Osteoblast (primary cell): ENCODE data around the gene ARHGAP35. TPM values are rescaled to one million over a fixed set of nuclear protein-coding genes. Genes with fewer than 3 reads are reported as not detected.

Source experiments
- DNase-seq: peaks from one replicate; pipeline ENCODE4 v3.0.0; 2011; ENCODE audit warnings: low spot score, mixed read lengths; ENCODE audit not compliant: insufficient read length; ENCODE audit errors: missing footprints
- H2AFZ ChIP-seq: 2 replicates; pipeline ENCODE4 v1.6.0; 2011; ENCODE audit warnings: mild to moderate bottlenecking, low read length
- H3K27ac ChIP-seq: 2 replicates; pipeline ENCODE4 v1.5.1; 2011; ENCODE audit warnings: mild to moderate bottlenecking, low read depth, low read length, moderate library complexity
- H3K27me3 ChIP-seq: 2 replicates; pipeline ENCODE4 v1.6.0; 2012; ENCODE audit warnings: mild to moderate bottlenecking, control low read depth, inconsistent platforms, low read length, moderate library complexity; ENCODE audit not compliant: insufficient read depth
- H3K36me3 ChIP-seq: 2 replicates; pipeline ENCODE4 v1.5.1; 2011; ENCODE audit warnings: mild to moderate bottlenecking, low read length, control low read depth, moderate library complexity; ENCODE audit not compliant: insufficient read depth
- H3K4me1 ChIP-seq: 2 replicates; pipeline ENCODE4 v1.5.1; 2011; ENCODE audit warnings: mild to moderate bottlenecking, low read length, control low read depth, moderate library complexity; ENCODE audit not compliant: insufficient read depth
- H3K4me2 ChIP-seq: 2 replicates; pipeline ENCODE4 v1.6.0; 2011; ENCODE audit warnings: mild to moderate bottlenecking, low read length; ENCODE audit not compliant: insufficient read depth
- H3K4me3 ChIP-seq: fragments of 200-600 bp; sonication (generic); 3 replicates; pipeline ENCODE4 v1.5.1; 2012; ENCODE audit warnings: mild to moderate bottlenecking, low read length, inconsistent platforms; ENCODE audit not compliant: insufficient read depth
- H3K79me2 ChIP-seq: 2 replicates; pipeline ENCODE4 v1.6.0; 2012; ENCODE audit warnings: mild to moderate bottlenecking, low read length, control low read depth, inconsistent platforms; ENCODE audit not compliant: insufficient read depth
- H3K9me3 ChIP-seq: 2 replicates; pipeline ENCODE4 v1.5.1; 2011; ENCODE audit warnings: low read depth, low read length, control low read depth
- H4K20me1 ChIP-seq: 2 replicates; pipeline ENCODE4 v1.6.0; 2012; ENCODE audit warnings: mild to moderate bottlenecking, low read length, control low read depth; ENCODE audit not compliant: insufficient read depth
- CTCF ChIP-seq: IDR thresholded peaks from 2 replicates; pipeline ENCODE4 v1.5.1; 2011; ENCODE audit warnings: mild to moderate bottlenecking, low read depth, low read length, moderate library complexity; ENCODE audit errors: extremely low read depth
- total RNA-seq: library from RNA; depleted of rRNA; stranded (reverse); fragments of >200 nt; gene quantifications from 2 replicates; pipeline ENCODE4 v1.2.3, GENCODE V29; 2012

ARHGAP35 gene
- 76.0 and 82.2 TPM in 2 replicates for total RNA-seq

GRCh38 chr19:46860846-46861690, at the start of gene ARHGAP35:
ARHGAP35 (plus strand) TSS chr19:46860997; CDS start chr19:46918676, 57,679 bp downstream.
- peak within 1 kb of the TSS; percentile 91 for H3K27ac ChIP-seq
- H4K20me1 ChIP-seq: peaks cover 38% of the 10 kb centered on the region
- H3K36me3 ChIP-seq: peaks cover 3% of the 10 kb centered on the region
- H3K4me3 ChIP-seq: peak within 1 kb of the TSS; percentile 93
- H3K4me1 ChIP-seq: peaks cover 47% of the 10 kb centered on the region
- H3K4me2 ChIP-seq: peak within 1 kb of the TSS; percentile 95
- H3K79me2 ChIP-seq: peaks cover 52% of the 10 kb centered on the region
- DNase-seq: peak; percentile 96
- H3K27me3 ChIP-seq: no peaks in the 10 kb centered on the region
- no peak for TF ChIP-seq CTCF
- no peaks in the 10 kb centered on the region for H3K9me3 ChIP-seq
- H2AFZ ChIP-seq: peak within 1 kb of the TSS; percentile 83

GRCh38 chr19:46812977-46813838, 47.6 kb upstream of the ARHGAP35 start:
- Histone ChIP-seq H3K4me2 (no peak overlapping the region), H3K27ac (no peak overlapping the region), H3K36me3 (no peaks in the 10 kb centered on the region), H3K4me1 (no peaks in the 10 kb centered on the region), H3K79me2 (no peaks in the 10 kb centered on the region), H3K4me3 (no peak overlapping the region), H3K9me3 (no peaks in the 10 kb centered on the region), H2AFZ (no peak overlapping the region), H3K27me3 (no peaks in the 10 kb centered on the region), H4K20me1 (no peaks in the 10 kb centered on the region)
- peak; percentile 75 for DNase-seq
- TF ChIP-seq CTCF: no peak

GRCh38 chr19:46813839-46814358, 46.9 kb upstream of the ARHGAP35 start:
- Histone ChIP-seq H3K9me3 (no peaks in the 10 kb centered on the region), H3K27ac (no peak overlapping the region), H3K27me3 (no peaks in the 10 kb centered on the region), H2AFZ (no peak overlapping the region), H3K79me2 (no peaks in the 10 kb centered on the region), H4K20me1 (no peaks in the 10 kb centered on the region), H3K4me1 (no peaks in the 10 kb centered on the region), H3K36me3 (no peaks in the 10 kb centered on the region), H3K4me3 (no peak overlapping the region), H3K4me2 (no peak overlapping the region)
- peak; percentile 35 for DNase-seq
- no peak for TF ChIP-seq CTCF
